HG03520 (cell line): Measurements from ENCODE around the gene FCER1G.

Source experiments
- ATAC-seq: cut with Tn5 transposase; IDR thresholded peaks from one replicate; pipeline ENCODE4 v1.9.1; 2021; ENCODE audit warnings: mild to moderate bottlenecking, moderate library complexity; ENCODE audit not compliant: unreplicated experiment

FCER1G gene

GRCh38 chr1:161260376-161261260 is 45.5 kb downstream of the FCER1G start:
- ATAC-seq = no peak

- ATAC-seq = no peak
Observed at GRCh38 chr1:161261261-161262235, 46.5 kb downstream of the FCER1G start.

GRCh38 chr1:161265305-161265704 is 50.2 kb downstream of the FCER1G start:
- ATAC-seq = no peak

GRCh38 chr1:161266202-161266601 is 51.1 kb downstream of the FCER1G start:
- no peak for ATAC-seq

GRCh38 chr1:161266836-161267235 is 51.7 kb downstream of the FCER1G start:
- no peak for ATAC-seq

- no peak for ATAC-seq
Observed at GRCh38 chr1:161267321-161267720, 52.2 kb downstream of the FCER1G start.
